IMR-90 (cell line): ENCODE results near the gene ATG7.

ENCODE experiments used
- FOS ChIP-seq: fragments of 150-350 bp; IDR thresholded peaks from 2 replicates; pipeline ENCODE4 v1.6.1; 2016; ENCODE audit warnings: low read depth, low read length
- NFE2L2 ChIP-seq: fragments of 150-350 bp; IDR thresholded peaks from 2 replicates; pipeline ENCODE4 v1.6.1; 2016; ENCODE audit warnings: low read depth, mild to moderate bottlenecking, low read length
- TF ChIP-seq, protein P1 (sequence below): conservative IDR thresholded peaks from 2 replicates; pipeline ENCODE4 v1.5.1; 2012; ENCODE audit warnings: mild to moderate bottlenecking, low read depth, low read length, improper control_type of control experiment

- TF ChIP-seq, protein P1, sequence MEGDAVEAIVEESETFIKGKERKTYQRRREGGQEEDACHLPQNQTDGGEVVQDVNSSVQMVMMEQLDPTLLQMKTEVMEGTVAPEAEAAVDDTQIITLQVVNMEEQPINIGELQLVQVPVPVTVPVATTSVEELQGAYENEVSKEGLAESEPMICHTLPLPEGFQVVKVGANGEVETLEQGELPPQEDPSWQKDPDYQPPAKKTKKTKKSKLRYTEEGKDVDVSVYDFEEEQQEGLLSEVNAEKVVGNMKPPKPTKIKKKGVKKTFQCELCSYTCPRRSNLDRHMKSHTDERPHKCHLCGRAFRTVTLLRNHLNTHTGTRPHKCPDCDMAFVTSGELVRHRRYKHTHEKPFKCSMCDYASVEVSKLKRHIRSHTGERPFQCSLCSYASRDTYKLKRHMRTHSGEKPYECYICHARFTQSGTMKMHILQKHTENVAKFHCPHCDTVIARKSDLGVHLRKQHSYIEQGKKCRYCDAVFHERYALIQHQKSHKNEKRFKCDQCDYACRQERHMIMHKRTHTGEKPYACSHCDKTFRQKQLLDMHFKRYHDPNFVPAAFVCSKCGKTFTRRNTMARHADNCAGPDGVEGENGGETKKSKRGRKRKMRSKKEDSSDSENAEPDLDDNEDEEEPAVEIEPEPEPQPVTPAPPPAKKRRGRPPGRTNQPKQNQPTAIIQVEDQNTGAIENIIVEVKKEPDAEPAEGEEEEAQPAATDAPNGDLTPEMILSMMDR: no peak
- TF ChIP-seq FOS (no peak), NFE2L2 (no peak)
Measured at GRCh38 chr3:11350374-11350773, 78.2 kb downstream of the ATG7 start.
